T follicular helper cell (primary cell): ENCODE results near the gene SKAP1.
"Not testable (repeated sequence)": the region's sequence is repeated elsewhere in the genome, so short reads cannot be mapped to it uniquely, and the experiment has no call there.

Experiments used
- DNase-seq: peaks from one replicate; pipeline ENCODE4 v3.0.0-alpha.2; 2020; ENCODE audit warnings: low read depth

Gene SKAP1

GRCh38 chr17:48373130-48373830 is 56.7 kb downstream of the SKAP1 start:
- no peak for DNase-seq

GRCh38 chr17:48368967-48369366 is 61.0 kb downstream of the SKAP1 start:
- DNase-seq, result not testable (repeated sequence)

GRCh38 chr17:48368352-48368908 is 61.6 kb downstream of the SKAP1 start:
- DNase-seq, result no peak

- DNase-seq, result no peak
Measured at GRCh38 chr17:48363161-48363560, 66.9 kb downstream of the SKAP1 start.

GRCh38 chr17:48360861-48361633 is 69.0 kb downstream of the SKAP1 start:
- not testable (repeated sequence) for DNase-seq

GRCh38 chr17:48357779-48358602 is 72.0 kb downstream of the SKAP1 start:
- no peak for DNase-seq

GRCh38 chr17:48356866-48357265 is 73.1 kb downstream of the SKAP1 start:
- no peak for DNase-seq

GRCh38 chr17:48352630-48353029 is 77.4 kb downstream of the SKAP1 start:
- no peak for DNase-seq

GRCh38 chr17:48351911-48352332 is 78.1 kb downstream of the SKAP1 start:
- no peak for DNase-seq

- no peak for DNase-seq
Measured at GRCh38 chr17:48348352-48348751, 81.7 kb downstream of the SKAP1 start.

- DNase-seq, result no peak
Measured at GRCh38 chr17:48347177-48347576, 82.8 kb downstream of the SKAP1 start.

- no peak for DNase-seq
Measured at GRCh38 chr17:48344251-48344650, 85.8 kb downstream of the SKAP1 start.

- DNase-seq, result no peak
Measured at GRCh38 chr17:48340916-48341315, 89.1 kb downstream of the SKAP1 start.

- no peak for DNase-seq
Measured at GRCh38 chr17:48338720-48339119, 91.3 kb downstream of the SKAP1 start.

GRCh38 chr17:48337903-48338302 is 92.1 kb downstream of the SKAP1 start:
- not testable (repeated sequence) for DNase-seq

GRCh38 chr17:48336986-48337385 is 93.0 kb downstream of the SKAP1 start:
- DNase-seq, result no peak

GRCh38 chr17:48335858-48336500 is 94.0 kb downstream of the SKAP1 start:
- DNase-seq, result no peak

GRCh38 chr17:48335146-48335784 is 94.7 kb downstream of the SKAP1 start:
- DNase-seq, result no peak

GRCh38 chr17:48333034-48333530 is 96.9 kb downstream of the SKAP1 start:
- no peak for DNase-seq

GRCh38 chr17:48330887-48331286 is 99.1 kb downstream of the SKAP1 start:
- DNase-seq, result no peak

- DNase-seq, result no peak
Measured at GRCh38 chr17:48330421-48330820, 99.6 kb downstream of the SKAP1 start.
